Activated CD4-positive, alpha-beta T cell treated with anti-CD3 and anti-CD28 coated beads, Interleukin-2, amount 50 U/mL, for 1 hour (primary cell): ENCODE data around the gene RASGRF1.
A peak's percentile ranks its signal among the peaks of the same experiment; 100 is the strongest.
"Not testable (repeated sequence)": the region's sequence is repeated elsewhere in the genome, so short reads cannot be mapped to it uniquely, and the experiment has no call there.

Experiments
- DNase-seq: peaks from one replicate; pipeline ENCODE4 v3.0.0-alpha.2; 2020

The RASGRF1 gene

DNA sequence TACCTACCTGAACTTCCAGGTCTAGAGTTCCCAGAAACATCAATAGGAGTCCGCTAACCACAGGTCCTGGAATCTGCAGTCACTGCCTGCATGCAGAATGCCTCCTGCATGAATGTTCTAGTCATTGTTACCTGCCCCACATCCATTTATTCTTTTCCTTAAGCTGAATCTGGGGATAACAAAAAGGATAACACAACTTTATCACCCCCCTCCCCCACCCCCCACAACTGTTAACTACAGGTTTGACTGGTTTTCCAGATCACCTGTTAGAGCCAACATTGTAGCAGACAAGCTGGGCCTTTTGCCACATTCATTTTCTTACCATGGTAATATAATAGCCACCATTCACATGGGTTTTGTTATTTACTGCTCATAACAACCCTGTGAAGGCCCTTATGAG lies 141.1 kb downstream of the RASGRF1 start:
- DNase-seq: no peak

- no peak for DNase-seq
Observed at GRCh38 chr15:78947506-78947905, 143.1 kb downstream of the RASGRF1 start.

DNA sequence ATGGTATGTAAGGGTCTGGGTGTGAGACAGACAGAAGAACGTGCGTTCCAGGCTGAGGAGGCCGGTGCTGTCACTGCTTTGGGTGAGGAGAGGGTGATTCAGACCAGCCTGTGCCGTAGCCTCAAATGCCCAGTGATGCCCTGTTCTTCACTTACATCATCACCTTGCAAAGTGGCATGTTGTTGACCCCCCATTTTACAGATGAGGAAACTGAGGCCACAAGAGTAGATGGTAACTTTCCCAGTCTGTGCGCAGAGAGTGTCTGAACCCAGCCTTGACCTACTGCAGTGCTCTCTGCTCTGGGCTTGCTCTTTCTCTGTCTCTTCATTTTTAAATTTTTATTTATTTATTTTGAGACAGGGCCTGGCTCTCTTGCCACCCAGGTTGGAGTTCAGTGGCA lies 144.1 kb downstream of the RASGRF1 start:
- DNase-seq: no peak

DNA sequence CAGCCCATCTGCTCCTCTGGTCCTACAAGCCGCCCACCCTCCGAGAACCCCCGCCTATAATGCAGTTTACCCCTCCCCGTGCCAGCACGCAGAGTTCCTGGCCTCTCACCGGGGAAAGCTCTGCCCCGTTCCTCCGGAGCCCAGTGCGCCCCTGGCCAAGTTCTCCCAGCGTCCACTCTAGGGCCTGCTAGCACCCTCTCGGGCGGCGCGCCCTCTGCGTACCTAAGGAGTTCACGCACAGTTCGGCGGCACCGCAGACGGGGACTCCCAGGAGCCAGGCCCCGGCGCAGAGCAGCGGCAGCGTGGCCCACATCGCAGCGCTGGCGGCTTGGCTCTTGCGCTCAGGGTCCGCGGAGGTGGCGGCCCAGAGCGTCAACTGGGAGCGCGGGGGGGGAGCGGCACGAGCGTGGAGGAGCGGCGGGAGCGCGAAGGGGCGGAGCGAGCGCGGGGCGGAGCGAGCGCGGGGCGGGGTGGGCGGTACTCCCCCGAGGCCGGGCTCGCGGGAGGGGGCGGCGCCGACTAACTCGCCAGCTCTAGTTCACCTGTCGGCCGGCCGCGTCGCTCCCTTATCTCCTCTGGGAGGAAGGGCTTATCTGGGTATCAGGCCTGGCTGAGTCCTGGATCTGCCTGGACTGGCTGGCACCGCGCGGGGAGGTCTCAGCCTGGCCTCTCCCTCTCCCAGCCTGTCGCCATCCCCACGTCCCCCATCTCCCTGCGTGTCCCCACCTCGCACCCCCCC lies 145.7 kb downstream of the RASGRF1 start, which contains the start of gene CTSH:
Gene CTSH (minus strand): TSS at position 378 of the 739 bp plus-strand sequence. CDS start 65 bp downstream, at position 313.
- peak; percentile 72 for DNase-seq

DNA sequence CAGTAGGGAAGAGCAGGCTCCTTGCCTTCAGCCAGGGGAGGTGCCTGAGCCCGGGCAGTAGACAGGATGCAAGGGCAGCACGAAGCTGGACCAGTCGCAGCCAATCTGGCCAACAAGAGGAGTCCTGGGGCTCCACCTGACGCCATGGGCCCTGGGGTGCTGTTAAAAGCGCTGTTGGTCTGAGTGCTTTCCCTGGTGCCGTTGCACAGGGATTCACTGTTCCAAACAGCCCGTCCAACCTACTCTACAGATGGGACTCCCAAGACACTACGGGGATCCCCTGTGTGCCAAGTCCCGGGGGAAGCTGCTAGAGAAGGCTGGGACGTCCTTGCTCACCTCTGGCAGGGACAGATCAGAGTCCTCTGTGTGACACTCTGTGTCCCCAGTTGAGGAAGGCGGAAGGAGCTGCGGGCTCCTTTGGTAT lies 146.4 kb downstream of the RASGRF1 start:
- DNase-seq: no peak

- DNase-seq: no peak
Observed at GRCh38 chr15:78943692-78944091, 146.9 kb downstream of the RASGRF1 start.

DNA sequence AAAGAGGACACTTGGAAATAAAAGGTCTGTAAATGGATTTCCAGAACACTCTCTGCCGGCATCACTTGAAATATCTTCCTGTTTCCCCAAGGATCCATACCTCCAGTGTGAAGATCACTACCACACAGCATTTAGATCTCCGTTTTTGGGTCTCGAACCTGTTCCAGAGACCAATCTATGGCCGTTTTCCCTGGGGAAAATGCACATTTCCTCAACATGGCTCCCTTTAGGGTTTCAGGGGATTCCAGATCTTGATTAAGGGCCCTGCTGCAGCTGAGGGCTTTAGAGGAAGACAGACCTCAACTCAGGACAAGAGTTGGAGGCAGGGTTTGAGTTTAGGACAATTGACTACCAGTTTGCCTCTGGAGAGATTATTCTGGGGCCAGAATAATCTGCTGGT lies 147.8 kb downstream of the RASGRF1 start:
- DNase-seq: no peak

- DNase-seq: no peak
Observed at GRCh38 chr15:78938658-78939488, 151.7 kb downstream of the RASGRF1 start.

GRCh38 chr15:78937132-78937739 lies 153.3 kb downstream of the RASGRF1 start:
- DNase-seq: no peak

- no peak for DNase-seq
Observed at GRCh38 chr15:78934655-78935023, 155.9 kb downstream of the RASGRF1 start.

DNA sequence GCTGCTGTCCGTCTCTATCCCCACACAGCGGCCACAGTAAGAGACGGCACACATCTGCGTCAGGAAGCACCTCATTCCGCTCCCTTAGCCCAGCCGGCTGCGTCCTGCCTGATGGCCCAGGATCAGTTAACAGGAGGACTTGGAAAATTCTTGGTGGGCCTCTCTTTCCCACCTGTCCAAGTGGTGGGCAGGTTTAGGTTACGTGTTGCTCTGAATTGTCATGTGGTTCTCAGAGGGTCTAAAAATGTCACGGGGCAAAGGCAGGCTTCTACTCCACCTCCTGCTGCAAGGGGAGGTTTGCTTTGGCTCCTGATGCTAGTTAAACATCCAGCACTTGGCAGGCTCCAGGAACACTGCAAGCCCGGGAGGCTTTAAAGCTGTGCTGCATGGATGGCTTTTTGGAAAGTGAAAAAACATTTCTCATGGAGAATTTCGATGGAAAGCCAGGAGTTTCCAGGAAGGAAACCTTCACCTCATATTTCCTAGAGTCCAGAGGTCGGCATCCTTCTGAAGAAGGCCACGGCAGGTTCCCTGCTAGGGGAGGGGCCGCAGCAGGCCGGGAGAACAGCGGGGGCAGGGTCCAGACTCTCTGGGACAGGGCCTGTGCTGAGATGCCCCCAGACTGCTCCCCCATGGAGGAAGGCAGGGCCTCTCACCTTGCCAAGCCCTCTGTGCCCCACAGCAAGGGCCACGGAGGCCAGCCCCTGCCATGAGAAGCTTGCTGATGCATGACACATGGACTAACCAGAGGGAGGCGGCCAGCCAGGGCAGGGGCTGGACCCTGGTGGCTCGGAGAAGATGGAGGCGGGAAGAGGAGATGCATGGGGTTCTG lies 156.5 kb downstream of the RASGRF1 start:
- DNase-seq: no peak

- DNase-seq: no peak
Observed at GRCh38 chr15:78933187-78933822, 157.3 kb downstream of the RASGRF1 start.

- DNase-seq: no peak
Observed at GRCh38 chr15:78932258-78932808, 158.2 kb downstream of the RASGRF1 start.

- DNase-seq: no peak
Observed at GRCh38 chr15:78931439-78932257, 158.9 kb downstream of the RASGRF1 start.

DNA sequence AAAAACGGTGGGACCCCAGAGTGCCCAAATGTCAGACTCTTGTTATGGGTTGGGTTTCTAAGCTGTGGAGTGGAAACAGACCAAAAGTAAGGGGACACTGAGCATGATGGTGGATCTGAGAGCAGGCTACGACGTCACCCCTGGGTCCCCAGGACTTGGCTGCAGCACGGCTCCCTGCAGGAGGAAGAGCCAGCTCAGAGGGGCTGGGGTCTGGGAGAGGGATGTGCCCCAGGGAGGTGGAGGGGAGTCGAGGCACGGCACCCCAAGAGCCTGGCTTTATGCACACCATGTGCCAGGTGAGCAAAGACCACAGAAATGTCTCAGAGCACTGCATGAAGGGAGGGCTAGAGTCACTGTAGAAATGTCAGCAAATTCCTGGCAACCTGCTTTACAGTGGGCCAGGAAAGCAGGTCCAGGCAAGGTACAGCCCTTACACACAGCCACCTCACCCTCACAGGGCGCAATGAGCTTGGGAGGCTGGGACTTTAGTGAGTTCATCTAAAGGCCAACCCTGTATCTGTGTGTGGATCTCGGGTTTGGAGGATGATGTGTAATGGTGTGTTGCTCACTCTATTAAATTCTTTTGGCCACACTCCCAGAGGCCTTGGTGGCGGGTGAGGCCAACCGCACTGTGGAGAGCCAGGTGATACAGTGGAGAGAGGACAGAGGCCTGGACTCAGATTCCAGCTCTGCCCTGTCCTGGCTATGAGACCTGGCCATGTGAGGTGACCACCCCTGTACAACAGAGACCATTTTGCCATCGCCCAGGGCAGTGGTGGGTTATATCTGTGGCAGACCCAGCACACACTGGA lies 159.8 kb downstream of the RASGRF1 start:
- DNase-seq: no peak

GRCh38 chr15:78929536-78930264 lies 160.9 kb downstream of the RASGRF1 start:
- DNase-seq: no peak

GRCh38 chr15:78928616-78929093 lies 161.9 kb downstream of the RASGRF1 start:
- no peak for DNase-seq

DNA sequence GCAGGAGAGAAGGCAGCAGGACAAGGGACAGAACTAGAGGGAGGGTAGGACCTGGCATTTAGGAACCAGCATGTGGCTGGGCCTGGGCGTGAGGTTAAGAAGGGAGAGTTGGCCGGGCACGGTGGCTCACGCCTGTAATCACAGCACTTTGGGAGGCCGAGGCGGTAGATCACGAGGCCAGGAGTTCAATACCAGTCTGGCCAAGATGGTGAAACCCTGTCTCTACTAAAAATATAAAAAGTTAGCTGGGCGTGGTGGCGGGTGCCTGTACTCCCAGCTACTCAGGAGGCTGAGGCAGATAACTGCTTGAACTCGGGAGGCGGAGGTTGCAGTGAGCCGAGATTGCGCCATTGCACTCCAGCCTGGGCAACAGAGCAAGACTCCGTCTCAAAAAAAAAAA lies 162.4 kb downstream of the RASGRF1 start:
- not testable (repeated sequence) for DNase-seq
